ENCODE measurements around the gene DYNC1H1.
A peak's percentile ranks its signal among the peaks of the same experiment; 100 is the strongest.
"Not testable (repeated sequence)": the region's sequence is repeated elsewhere in the genome, so short reads cannot be mapped to it uniquely, and the experiment has no call there.

DYNC1H1 gene

GRCh38 chr14:102043251-102044025 lies 79.1 kb downstream of the DYNC1H1 start:
- DNase-seq = no peak

GRCh38 chr14:102044566-102044965 lies 80.2 kb downstream of the DYNC1H1 start:
- no peak for DNase-seq

GRCh38 chr14:102046337-102047278 lies 82.2 kb downstream of the DYNC1H1 start:
- DNase-seq = no peak

- no peak for DNase-seq
Measured at GRCh38 chr14:102047808-102048540, 83.6 kb downstream of the DYNC1H1 start.

- no peak for DNase-seq
Measured at GRCh38 chr14:102049258-102050025, 85.1 kb downstream of the DYNC1H1 start.

- no peak for DNase-seq
Measured at GRCh38 chr14:102050026-102050405, 85.6 kb downstream of the DYNC1H1 start.

GRCh38 chr14:102050625-102051024 lies 86.3 kb downstream of the DYNC1H1 start:
- no peak for DNase-seq

GRCh38 chr14:102052522-102052921 lies 88.1 kb downstream of the DYNC1H1 start:
- DNase-seq = no peak

- DNase-seq = no peak
Measured at GRCh38 chr14:102055181-102055901, 91.0 kb downstream of the DYNC1H1 start.

GRCh38 chr14:102056694-102057442 lies 92.5 kb downstream of the DYNC1H1 start:
- no peak for DNase-seq

GRCh38 chr14:102057480-102058114 lies 93.2 kb downstream of the DYNC1H1 start:
- DNase-seq = peak; percentile 39

- no peak for DNase-seq
Measured at GRCh38 chr14:102058146-102058545, 93.8 kb downstream of the DYNC1H1 start.

GRCh38 chr14:102058961-102059360 lies 94.6 kb downstream of the DYNC1H1 start:
- no peak for DNase-seq

- DNase-seq = peak; percentile 88
Measured at GRCh38 chr14:102063109-102063807, 98.9 kb downstream of the DYNC1H1 start.

GRCh38 chr14:102063808-102064429 lies 99.5 kb downstream of the DYNC1H1 start:
- DNase-seq = no peak

- DNase-seq = not testable (repeated sequence)
Measured at GRCh38 chr14:102064590-102064989, 100.2 kb downstream of the DYNC1H1 start.

GRCh38 chr14:102066041-102066451 lies 101.7 kb downstream of the DYNC1H1 start:
- no peak for DNase-seq

- no peak for DNase-seq
Measured at GRCh38 chr14:102071283-102071998, 107.1 kb downstream of the DYNC1H1 start.

Data from CD4-positive, alpha-beta T cell treated with Interleukin-17A for 1 hour (primary cell).